M059J (cell line): ENCODE results near the gene GSDME. TPM values are rescaled to one million over a fixed set of nuclear protein-coding genes. Genes with fewer than 3 reads are reported as not detected.
A peak's percentile ranks its signal among the peaks of the same experiment; 100 is the strongest.

Source experiments
- DNase-seq: peaks from one replicate; pipeline ENCODE4 v3.0.0-alpha.2; 2012; ENCODE audit warnings: low read depth
- total RNA-seq: library from RNA; depleted of rRNA; stranded (reverse); fragments of >200 nt; shearing (Covaris generic); gene quantifications from 2 replicates; pipeline ENCODE4 v1.2.3, GENCODE V29; 2014

The GSDME gene
- total RNA-seq, 1 experiment from 2014 or later: 24.8 TPM

DNA sequence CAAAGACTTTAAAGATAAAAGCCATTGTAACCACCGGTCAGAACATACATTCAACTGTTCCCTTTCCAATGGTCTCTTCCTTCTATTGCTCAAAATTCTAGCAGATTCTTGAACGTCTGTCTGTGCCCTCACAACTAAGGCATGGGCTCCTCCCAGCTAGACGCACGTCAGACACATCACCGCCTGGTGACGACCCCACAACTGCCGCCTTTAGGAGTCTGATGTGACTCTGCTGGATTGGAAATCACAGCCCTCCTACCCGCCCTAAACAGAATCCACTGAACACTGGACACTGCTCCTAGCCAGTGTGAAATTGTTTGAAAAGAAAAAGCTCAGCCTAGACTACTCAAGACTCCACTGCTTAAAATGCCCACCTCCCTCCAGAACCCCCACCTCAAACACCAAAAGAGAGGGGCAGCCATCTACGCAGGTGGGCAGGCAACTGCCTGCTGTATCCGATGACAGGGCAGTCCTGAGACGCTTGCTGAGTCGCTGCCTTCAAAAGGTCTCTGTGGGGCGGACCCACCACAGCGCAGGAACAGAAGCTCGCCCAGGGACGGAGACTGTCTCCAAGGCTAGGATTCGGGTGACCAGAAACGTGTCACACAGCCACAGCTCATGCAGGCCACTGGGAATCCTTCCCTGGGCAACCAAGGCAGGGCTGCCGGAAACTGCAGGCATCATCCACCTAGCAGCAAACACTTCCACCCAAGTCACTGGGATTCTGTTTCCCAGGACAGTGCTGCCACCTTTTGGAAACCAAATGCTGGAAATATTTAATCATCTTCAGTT is 34.7 kb downstream of the GSDME start:
- DNase-seq: peak; percentile 60

DNA sequence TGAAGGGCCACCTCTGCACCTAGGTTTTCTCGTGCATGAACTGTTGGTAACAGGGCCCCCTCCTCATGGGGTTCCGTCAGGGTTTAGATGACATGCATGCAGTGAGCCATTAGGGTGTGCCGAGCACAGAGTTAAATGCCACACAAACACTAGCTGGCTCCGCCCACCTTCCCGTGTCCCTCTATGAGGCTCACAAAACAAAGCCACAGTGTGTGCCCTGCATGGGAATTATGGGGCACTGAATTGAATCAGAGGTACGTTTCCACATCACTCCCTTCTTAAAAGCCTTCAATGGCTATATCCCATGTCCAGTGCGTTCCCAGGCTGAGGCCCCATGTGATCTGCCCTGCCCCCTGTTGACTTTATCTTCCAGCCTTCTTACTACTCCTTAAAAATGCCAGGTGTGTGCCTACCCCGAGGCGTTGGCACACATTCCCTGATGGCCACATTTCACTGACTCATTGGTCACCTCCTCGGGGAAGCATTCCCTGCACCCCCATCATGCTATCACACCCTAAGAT is 35.7 kb downstream of the GSDME start:
- DNase-seq: peak; percentile 62

DNA sequence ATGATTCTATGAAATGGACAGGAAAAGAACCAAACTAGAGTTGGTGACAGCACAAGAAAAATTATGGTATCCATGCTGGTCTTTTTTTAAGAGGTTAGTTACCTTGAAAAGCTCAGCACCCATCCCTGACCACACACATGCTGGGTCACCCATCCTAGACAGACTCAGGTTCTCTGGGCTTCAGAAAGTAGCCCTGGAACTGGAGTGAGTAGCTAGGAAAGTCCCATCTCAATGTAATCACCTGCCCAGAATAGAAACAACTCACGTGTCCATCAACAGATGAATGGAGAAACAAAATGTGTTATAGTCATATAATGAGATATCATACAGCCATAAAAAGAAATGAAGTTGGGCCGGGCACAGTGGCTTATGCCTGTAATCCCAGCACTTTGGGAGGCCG is 37.0 kb downstream of the GSDME start:
- no peak for DNase-seq

DNA sequence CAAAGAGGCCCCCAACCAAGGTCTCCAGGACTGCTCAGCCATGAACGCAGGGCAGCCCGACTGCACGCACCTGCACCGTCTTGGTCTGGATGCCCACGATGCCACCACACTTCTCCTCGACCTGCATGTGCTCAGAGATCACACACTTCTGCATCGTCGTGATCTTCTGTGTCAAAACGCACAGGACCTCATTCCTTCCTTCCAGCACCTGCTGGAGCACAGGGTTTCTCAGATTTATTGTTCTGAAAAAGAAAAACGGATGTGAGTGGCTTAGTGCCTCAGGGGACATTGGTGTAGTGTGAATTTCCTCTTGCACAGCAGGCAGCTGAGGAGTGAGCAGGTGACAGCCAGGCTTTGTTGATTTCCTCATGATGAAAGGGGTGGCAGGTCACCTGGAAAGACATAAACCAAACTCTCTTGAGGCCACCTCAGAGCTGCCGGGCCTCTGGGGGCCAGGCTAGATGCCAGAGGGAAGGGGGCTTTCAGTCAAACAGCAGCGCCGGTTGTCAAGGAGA is 38.2 kb downstream of the GSDME start:
- DNase-seq: no peak

DNA sequence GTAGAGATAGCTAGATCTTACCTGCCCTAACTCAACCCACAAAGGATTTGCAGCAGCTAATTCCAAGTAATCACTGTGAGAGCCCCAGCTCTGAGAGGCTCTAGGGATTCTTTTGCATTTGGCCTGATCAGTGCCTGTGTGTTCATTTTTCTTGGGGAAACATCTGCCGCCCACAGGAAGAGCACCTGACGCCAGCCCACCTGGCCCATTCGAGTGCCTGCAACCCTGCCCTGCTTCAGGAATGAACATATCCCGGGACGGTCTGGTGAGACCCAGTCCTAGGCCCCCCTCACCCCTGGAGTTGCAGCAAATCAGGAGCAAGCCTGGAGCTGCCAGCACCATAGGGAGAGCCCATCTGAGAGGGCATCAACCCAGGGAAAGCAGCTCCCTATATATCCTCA is 38.8 kb downstream of the GSDME start:
- no peak for DNase-seq

DNA sequence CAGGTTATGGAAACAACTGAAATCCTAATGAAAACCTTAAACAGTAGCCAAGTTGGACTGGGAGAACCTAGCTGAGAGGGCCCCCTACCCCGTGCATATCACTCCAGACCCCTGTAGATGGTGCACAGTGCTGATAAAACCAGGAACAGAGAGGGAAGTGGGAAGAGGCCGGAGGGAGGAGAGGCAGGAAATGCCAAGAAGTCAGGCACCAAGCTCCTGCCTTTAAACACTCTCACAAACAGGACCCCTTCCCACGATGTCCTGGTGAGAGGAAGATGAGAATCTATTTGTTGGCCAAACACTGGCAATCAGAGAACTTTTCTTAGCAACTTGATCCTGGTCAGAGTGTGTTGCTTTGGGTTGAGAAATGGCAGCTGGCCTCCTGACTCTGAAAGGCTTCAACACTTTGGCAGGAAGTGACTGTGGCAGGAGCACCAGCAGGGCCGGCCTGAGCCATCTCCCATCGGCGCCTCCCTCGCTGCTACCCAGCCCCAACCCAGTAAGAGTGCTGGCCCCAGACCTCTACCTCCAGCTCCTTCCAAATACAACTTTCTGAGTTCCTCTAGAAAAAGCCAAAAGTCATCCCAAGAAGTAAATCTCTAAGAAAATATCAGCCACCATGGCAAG is 39.5 kb downstream of the GSDME start:
- DNase-seq: no peak

DNA sequence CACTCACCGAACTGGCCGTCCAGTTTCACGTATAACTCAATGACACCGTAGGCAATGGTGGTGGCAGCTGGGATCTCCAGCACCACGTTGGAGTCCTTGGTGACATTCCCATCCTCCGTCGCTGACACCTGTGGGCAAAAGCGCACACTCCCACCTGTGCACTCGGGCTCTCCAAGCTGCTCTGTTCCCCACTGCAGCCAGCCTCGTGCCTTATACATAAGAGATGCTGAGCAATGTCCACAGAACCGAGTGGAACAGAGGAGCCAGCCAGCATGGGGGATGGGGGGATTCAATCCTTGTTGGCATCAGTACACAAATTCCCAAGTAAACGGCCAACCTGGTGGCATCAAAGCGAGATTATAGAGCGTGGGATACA is 40.0 kb downstream of the GSDME start:
- DNase-seq: no peak

DNA sequence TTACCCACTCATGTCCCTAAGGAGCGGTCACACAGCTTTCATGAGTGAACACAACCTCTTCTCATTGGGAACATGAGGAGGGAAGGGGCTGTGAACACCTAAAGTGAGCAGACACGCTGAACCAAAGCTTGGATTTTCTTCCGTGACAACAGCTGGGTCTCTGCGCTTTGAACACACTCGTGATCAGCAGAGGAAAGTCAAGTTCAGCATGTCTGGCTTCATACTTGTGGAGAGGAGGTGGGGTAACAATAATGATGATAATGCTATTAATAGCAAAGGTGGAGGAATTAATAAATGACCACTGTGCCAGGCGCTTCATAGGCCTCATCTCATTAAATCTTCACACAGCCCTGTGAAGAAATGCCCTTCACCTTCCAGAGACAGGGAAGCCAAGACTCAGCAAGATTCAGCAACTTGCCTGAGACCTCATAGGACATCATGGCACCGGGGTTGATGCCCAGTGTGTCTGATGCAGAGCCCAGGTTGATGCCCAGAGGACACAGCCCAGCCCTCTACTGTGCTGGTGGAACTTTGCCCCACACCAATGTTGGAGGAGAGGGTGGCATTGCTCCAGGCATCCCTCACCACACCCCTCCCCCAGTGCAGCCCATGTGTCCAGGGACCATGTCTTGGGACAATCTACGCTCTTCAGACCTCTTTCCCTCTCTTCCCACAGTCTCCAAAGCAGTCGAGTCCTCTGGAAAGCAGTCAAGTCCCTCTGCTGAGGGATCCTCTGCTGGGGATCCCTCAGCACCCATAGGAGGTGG is 40.6 kb downstream of the GSDME start:
- DNase-seq: no peak

DNA sequence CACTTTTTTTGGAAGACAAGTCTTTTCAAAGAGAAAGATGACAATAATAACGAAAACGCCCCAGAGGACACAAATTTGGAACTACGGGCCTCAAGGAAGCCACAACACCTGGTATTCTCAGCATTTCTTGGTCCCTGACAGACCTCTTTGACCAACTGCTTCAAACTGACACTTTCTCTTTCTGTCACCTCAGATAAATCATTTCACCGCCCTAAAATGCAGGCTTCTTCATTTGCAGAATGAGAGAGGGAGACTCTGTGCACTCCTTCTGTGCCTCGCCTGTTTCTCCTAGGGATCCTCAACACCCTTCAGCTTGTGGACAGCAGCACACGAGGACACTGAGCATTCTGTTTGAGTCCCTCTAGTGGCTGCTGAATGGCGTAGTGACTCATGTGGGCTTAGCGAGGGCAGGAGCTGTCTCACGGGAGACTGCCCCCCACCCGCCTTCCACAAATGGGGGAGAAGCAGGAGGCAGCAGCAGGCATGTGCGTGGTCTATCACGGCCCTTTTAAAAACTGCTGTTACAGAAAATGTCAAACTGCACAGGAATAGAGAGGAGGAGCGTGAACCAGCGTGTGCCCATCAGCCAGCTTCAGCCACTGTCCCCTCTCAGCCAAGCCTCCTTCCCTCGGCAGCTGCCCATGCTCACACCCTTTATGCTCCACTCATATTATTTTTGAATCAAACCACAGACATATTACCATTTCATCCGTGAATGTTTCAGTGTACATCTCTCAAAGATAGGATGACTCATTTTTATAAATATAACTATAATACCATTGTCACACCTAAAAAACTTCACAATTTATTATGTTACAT is 41.4 kb downstream of the GSDME start:
- peak; percentile 20 for DNase-seq

DNA sequence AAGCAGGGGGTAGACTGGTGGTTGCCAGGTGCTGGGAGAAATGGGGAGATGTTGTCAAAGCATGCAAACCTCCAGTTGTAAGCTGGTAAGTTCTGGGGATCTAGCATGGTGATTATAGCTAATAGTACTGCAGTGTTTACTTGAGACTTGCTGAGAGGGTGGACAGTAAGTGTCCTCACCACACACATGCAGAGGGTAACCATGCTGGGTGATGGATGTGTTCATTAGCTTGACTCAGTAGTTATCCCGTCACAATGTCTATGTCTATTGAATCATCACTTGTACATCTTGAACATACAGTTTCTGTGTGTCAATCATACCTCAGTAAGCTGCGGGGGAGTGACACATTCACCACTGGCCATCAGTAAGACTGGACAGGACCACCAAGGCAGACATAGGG is 42.1 kb downstream of the GSDME start:
- DNase-seq: no peak

DNA sequence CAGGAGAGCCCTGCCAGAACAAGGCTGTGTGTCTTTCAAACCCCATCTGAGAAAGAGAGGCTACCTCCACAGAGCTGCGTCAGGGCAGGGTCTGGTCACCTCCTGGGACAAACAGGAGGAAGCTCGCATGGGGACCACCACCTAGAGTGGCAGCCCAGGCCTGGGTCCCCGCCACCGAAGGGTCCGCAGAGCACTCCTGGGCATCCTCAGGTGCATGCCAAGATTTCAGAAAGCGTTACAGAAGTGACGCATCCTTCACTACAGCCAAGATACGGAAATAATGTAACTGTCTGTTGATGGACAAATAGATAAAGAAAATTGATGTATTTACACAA is 42.6 kb downstream of the GSDME start:
- DNase-seq: no peak

DNA sequence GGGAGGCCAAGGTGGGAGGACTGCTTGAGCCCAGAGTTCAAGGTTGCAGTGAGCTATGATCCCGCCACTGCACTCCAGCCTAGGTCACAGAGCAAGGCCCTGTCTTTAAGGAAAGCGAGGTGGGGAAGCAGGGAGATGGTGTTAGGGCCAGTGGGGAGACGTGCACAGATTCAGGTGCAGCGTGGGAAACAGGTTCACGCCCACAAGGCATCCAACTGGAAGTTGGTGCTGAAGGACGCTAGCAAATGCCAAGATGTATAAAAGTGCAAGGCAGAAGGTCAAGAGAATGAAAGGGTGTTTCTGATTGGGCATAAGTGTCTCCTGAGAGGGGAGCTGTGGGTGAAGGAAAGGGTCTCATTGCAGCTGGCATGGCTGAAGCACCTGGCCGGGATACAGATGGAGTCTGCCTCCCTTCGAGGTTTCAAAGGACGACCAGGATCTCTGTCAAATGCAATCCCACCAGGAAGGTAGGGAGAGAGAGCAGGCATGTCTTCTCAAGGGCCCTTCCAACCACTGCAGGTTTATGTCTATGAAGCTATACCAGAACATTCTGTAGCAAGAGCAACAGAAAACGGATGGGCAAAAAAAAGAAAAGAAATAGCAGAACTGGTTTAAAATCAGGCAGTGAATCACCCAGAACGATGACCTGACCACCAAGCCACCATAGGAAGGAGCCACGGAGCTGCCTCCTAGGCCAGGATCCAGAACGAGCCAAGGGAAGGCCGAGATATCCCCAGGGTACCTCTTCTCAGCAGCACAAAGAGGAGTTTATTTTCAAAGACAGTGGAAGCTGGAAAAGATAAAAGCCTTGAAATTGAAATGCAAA is 43.2 kb downstream of the GSDME start:
- DNase-seq: no peak

DNA sequence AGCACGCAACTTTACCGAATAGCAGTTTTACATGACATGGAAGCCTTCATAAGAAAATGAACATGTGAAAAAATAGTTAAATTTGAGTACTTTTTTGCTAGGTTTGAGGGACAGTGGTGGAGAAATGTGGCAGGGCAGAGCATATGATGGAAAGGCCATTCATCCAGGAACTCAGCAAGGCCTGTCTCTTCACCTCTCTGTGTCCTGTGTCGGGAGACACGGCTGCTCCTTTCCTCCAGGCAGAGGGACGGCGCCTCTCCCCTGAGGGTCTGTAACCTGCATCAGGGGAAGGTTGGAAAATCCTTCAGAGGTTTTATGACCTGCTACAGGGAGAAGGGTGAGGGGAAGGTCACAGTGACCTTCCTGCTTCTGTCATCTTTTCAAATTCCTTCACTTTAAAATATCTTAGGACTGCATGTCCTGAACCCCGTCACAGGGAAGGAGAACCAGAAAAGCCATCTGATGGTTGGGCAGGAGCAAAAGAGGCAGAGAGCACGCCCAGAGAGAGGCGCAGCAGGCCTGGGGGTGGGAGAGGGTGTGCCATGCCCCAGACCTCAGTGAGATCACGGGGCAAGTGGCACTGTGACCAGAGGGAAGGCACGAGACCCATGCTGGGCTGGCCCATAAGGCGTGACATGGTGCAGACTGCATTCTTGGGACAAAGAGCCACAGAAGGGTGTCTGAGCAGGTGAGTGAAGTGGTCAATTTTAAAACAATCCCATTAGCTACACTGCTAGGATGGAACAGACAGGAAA is 44.0 kb downstream of the GSDME start:
- DNase-seq: no peak

DNA sequence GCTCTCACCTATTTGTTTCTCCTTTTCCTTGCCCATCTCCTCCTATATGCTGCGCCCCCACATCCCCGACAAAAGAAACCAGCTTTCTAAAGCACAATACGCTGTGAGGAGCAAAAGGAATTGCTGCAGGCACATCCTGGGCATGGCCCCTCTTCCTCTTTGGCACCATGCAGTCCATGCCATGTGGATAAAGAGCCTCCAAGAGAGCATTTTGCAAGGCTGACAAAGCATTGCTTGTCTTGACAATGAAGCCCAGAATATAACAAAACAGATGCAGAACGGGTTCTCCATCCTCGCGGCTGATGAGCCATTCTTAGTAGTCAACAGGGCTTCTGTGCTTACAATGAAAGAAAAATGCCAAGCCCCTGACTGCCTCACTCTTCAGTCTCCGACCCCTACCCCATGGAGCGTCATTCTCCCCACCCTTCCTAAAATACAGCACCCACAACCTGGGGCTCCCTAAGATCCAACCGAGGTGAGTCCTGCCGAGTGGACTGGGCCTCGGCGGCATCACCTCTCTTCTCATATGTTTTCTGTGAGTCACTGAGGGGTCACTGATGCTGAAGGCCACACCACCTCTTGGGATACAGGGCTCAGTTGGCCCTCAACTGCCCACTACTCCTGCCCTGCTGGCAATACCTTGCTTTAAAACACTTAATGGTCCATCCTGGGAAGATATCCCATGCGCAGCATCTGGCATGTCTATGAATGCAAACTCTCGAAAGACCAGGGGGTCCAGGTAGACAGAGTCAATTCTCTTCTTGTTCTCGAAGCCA is 47.5 kb downstream of the GSDME start:
- DNase-seq: no peak

DNA sequence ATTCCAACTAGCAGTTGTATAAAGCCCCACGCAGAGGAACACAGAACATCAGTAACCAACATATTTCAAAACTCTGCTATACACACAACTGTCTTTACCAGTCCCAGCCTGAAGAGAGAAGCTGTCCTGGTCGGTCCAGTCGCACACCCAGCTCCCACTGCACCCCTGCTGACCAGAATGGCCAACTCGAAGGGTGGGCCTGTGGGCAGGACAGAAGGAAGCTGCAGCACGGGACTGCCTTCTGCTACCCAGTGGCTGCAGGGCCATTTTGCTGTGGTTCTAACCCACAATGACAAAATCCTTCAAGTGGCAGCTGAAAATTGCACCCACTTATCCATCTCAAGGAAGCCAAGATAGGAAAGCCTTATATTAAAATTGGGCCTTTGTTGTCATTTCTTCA is 48.2 kb downstream of the GSDME start:
- no peak for DNase-seq

DNA sequence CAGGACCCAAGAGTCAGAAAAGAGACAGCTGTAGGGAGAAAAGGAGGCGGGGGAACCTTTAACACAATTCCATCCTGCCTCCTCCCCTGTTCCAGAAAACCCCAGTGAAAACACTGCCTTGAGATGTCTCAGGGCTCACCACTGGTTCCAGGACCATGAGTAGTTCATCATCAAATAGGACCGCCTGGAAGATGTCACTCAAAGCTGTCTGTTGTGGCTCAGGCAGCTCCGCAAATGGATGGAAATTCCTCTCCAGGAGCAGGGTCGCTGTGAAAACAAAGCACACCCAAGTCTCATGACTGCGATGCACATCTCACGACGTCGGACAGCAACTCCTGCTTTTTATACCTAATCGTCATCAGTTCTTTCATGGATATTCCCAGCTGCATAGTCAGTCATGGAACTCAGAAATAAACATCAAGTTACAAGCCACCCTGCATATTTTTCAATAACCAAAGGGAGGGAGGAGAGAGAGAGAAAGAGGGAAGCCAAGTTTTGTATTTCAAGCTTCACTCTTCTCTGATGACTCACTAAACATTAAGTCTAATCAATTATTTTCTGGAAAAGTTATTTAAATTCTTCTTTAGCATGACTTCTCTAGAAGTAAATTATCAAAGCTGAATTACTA is 49.2 kb downstream of the GSDME start:
- DNase-seq: no peak

DNA sequence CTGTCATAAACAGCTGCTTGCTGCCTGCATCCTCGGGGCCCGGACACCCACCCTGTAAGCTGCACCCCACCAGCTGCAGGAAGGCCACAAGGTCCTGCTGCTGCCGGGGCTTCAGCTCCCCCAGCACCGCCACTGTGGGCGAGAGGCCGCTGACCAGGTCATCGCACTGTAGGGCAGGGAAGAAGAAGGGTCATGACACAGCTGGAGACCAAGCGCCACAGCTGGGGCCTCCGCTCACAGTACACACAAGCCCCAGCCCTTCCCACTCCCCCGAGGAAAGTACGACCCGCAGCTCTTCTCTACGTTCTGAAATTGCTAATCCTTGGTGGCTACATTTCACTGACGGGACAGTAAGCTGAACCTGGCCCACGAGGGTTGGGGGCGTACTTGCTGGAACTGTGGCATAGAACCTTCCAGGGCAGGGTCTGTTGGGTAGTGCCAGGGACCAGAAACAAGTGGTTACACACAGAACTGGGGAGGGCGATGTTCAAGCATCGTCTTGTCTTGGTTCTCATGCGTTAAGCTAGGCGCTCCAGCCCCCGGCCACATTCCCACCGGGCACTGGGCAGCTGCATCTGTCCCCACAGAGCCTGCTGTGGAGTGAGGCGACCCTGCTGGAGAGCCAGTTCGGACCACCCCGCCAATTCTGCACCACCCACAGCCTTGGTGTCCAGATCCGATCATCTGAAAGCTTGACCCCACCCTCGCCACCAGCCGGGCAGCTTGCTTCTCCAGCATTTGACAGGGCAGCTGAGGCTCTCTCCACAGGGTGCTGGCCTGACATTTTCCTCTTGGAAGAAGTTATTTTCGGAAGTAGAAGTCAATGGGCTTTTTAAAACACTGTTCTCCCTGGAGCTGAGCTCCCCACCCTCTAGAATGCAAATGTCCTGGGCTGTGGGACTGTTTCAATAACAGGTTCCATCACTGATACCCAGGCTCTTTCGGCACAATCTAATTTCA is 50.8 kb downstream of the GSDME start:
- no peak for DNase-seq
